Omental fat pad (tissue), 4 donors: Measurements from ENCODE around the gene ARRDC3. TPM values are rescaled to one million over a fixed set of nuclear protein-coding genes. Genes with fewer than 3 reads are reported as not detected.
A peak's percentile ranks its signal among the peaks of the same experiment; 100 is the strongest.
"Not testable (repeated sequence)": the region's sequence is repeated elsewhere in the genome, so short reads cannot be mapped to it uniquely, and the experiment has no call there.

Experiments used
- ATAC-seq: fragments of 150-250 bp; one replicate; pipeline ENCODE4 v1.9.1; 2016; ENCODE audit warnings: mild to moderate bottlenecking, moderate library complexity; ENCODE audit not compliant: low FRiP score
- DNase-seq: peaks from one replicate; pipeline ENCODE4 v3.0.0-alpha.2; 2019; ENCODE audit warnings: low spot score
- total RNA-seq, 4 donors: library from RNA; depleted of rRNA; stranded (reverse); fragments of >200 nt; gene quantifications; one replicate each; pipeline ENCODE4 v1.1.0, GENCODE V29; 2016
- TF ChIP-seq, protein P1 (sequence below), 3 donors: fragments of 450-650 bp; IDR thresholded peaks; one replicate each; pipeline ENCODE4 v1.5.1; 2016 to 2017; ENCODE audit warnings: antibody characterized with exemption in 3 of 3, mild to moderate bottlenecking in 3 of 3, moderate library complexity in 2 of 3

The ARRDC3 gene
- total RNA-seq, 4 donors from 2014 or later = 36.8 to 87.0 (median 61.0) TPM

DNA sequence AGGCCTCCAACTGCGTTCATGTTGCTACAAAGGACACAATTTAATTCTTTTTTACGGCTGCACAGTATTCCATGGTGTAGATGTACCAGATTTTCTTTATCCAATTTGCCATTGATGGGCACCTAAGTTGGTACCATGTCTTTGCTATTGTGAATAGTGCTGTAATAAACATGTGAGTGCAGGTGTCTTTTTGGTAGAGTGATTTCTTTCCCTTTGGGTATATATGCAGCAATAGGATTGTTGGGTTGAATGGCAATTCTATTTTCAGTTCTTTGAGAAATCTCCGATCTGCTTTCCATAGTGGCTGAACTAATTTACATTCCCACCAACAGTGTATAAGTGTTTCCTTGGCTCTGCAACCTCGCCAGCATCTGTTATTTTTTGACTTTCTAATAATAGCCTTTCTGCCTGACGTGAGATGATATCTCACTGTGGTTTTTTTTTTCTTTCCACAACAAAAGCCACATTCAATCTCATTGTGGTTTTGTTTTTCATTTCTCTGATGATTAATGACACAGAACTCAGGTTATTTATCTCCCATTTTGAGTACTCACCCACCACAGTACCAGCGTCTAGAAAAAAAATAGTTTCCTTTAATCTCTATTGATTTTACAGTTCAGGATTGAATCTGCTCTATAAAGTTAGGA, 21.9 kb downstream of the ARRDC3 start:
- DNase-seq (no peak), ATAC-seq (no peak)
- TF ChIP-seq, protein P1, sequence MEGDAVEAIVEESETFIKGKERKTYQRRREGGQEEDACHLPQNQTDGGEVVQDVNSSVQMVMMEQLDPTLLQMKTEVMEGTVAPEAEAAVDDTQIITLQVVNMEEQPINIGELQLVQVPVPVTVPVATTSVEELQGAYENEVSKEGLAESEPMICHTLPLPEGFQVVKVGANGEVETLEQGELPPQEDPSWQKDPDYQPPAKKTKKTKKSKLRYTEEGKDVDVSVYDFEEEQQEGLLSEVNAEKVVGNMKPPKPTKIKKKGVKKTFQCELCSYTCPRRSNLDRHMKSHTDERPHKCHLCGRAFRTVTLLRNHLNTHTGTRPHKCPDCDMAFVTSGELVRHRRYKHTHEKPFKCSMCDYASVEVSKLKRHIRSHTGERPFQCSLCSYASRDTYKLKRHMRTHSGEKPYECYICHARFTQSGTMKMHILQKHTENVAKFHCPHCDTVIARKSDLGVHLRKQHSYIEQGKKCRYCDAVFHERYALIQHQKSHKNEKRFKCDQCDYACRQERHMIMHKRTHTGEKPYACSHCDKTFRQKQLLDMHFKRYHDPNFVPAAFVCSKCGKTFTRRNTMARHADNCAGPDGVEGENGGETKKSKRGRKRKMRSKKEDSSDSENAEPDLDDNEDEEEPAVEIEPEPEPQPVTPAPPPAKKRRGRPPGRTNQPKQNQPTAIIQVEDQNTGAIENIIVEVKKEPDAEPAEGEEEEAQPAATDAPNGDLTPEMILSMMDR (IDR thresholded peaks at IDR 0.05) = no peak

DNA sequence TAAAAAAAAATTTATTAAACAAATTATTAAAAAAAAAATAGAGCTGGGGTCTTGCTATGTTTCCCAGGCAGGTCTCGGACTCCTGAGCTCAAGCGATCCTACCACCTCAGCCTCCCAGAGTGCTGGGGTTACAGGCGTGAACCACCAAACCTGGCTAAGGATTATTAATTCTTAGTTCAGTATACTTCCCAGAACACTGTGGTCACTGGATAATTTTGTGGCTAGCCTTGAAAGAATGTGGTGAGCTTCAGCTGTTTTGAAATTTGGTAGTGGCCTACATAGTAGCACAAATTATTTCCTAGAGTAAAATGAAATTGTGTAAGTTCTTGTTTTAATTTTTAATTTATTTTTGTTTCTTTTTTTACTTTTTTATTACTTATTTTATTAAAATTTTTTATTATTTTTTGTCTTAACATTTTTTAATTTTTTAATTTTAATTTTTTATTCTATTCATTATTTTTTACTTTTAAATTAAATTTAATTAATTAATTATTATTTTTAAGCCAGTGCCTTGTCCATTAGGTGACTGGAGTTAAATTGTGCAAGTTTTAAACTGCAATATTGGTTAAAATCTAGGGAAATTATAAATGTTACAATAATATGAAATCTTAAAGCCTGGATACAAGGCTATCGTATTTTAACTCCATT, 23.0 kb downstream of the ARRDC3 start:
- TF ChIP-seq, protein P1 (IDR thresholded peaks at IDR 0.05) = no peak
- DNase-seq (no peak), ATAC-seq (no peak)

DNA sequence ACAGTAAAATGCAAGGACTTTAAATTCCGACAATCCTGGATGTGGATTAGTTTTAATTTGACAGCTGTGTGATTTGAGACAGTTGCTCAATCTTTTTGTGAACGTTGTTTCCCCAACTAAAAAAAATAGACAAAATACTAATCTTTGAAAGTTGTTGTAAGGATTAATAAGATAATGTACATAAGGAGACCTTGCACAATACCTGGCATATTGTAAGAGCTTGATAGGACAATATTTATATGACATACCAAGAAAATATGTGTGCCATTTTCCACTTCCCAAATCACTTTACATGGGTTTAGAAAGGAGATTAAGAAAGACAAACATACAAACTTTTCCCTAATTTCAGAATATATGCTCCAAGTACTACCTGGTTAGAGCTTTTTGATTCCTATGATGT, 25.3 kb downstream of the ARRDC3 start:
- ATAC-seq = no peak
- DNase-seq = no peak
- TF ChIP-seq, protein P1 (IDR thresholded peaks at IDR 0.05) = no peak

DNA sequence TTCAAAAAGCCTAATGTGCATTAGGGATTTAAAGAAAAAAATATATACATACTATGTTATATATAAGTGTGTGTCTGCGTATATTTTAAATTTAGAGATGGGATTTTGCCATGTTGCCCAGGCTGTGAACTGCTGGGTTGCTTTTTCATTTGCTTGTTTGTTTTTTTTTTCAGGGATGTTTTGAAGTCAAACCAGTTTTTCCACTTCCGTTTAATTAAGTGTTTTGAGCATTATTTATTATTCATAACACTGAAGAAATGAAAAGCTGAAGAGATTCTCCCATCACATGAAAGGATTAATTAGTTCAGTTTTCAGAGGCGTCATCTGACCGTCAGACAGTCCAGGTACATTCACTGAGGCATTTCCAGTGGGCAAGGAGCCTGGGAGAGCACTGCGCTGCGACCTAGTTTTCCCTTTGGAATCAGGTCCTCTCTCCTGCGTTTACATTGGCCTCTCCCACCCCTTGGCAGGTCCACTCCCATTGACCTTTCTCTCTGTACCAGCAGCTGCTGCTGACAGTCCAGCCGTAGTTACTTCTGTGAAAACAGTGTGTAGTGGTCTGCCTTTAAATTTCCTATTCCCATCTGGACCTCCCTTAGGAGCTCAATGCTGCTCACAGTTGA, 26.0 kb downstream of the ARRDC3 start:
- ATAC-seq = no peak
- TF ChIP-seq, protein P1 (IDR thresholded peaks at IDR 0.05) = no peak
- DNase-seq = no peak

DNA sequence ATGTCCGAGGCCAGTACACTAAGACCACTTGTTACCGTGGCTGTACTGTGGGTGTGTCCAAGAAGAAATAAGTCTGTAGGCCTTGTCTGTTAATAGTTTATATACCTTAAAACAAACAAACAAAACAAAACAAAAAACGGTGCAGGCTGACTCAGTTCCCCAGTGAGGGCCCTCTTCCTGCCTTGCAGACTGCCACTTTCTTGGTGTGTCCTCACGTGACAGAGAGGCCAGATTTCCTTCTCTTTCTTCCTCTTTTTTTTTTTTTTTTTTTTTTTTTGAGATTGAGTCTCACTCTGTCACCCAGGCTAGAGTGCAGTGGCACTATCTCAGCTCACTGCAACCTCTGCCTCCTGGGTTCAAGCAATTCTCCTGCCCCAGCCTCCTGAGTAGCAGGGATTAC, 28.2 kb downstream of the ARRDC3 start:
- DNase-seq, ATAC-seq: not testable (repeated sequence)

DNA sequence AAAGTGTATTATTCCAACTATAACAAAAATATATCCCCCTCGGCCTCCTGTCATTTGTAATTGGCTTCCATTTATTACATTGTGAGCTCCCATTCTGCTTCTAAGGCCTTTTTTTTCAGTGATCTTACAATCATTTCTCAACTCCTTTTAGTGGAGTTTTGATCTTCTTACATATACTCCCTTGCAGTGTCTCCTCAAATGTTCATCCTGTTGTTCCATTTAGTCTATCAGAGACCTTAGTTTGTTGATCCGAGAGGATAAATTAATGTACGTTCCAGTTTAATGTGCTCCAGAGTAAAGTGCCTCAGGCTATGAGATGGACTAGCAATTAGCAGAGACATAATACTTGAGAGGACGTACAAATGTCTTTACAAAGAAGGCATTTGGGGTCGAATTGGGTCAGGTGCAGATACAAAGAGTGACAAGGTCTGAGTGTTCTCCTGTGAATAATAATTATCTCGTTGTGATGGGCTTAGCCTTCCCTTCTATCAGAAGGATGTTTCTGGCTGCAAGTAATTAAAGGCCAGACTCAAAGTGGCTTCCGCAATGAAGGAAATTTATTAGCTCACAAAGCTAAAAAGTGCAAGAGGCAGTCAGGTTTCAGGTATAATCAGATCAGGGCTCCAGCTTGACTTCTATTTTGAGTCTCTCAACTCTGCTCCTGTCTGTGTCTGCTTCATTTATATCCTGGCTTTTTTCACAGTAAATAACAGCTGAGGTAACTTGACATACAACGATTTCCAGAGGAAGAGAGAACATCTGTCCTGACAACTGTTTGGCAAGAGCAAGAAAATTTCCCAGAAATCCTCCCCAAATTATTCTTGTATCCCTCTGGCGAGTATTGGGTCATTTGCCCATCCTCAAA, 30.1 kb downstream of the ARRDC3 start:
- ATAC-seq = peak; percentile 50
- TF ChIP-seq, protein P1 (IDR thresholded peaks at IDR 0.05) = no peak
- no peak for DNase-seq

DNA sequence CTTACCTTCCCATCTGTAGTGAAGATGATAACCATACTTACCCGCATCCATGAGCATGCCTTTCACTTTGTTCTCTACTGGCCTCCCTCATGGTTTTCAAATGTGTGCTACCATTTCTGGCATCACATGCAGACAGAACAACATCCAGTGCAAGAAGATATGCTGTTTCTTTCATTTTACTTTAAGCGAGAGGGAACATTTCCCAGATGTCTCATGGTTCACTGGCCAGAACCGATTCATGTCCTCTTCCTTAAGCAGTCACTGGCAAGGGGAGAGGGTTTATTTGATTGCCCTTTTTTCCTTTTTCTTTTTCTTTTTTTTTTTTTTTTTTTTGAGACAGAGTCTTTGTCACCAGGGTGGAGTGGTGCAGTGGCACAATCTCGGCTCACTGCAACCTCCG, 37.7 kb downstream of the ARRDC3 start:
- DNase-seq (no peak), ATAC-seq (no peak)
- TF ChIP-seq, protein P1 (IDR thresholded peaks at IDR 0.05) = no peak

DNA sequence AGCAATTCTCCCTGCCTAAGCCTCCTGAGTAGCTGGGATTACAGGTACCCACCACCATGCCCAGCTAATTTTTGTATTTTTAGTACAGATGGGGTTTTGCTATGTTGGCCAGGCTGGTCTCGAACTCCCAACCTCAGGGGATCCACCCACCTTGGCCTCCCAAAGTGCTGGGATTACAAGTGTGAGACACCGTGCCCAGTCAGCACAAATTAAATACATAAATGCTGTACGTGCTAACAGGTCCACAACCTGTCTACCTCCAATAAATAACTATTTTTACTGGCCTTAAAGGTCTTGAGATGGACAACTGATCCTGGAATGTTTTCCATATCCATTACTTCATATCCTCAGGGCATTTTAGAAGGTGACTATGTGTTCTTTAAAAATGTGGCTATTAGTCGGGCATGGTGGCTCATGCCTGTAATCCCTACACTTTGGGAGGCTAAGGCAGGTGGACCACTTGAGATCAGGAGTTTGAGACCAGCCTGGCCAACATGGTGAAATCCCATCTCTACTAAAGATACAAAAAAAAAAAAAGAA, 38.4 kb downstream of the ARRDC3 start:
- not testable (repeated sequence) for ATAC-seq

More for the DNA sequence above, 38.4 kb downstream of the ARRDC3 start:
- DNase-seq = not testable (repeated sequence)
